Right hindlimb (tissue), 1 donor: Measurements from ENCODE around the gene MYL12A.
"Not testable (repeated sequence)": the region's sequence is repeated elsewhere in the genome, so short reads cannot be mapped to it uniquely, and the experiment has no call there.

ENCODE experiments used
- DNase-seq: peaks from one replicate; pipeline ENCODE4 v3.0.0-alpha.2; 2018

MYL12A gene

DNA sequence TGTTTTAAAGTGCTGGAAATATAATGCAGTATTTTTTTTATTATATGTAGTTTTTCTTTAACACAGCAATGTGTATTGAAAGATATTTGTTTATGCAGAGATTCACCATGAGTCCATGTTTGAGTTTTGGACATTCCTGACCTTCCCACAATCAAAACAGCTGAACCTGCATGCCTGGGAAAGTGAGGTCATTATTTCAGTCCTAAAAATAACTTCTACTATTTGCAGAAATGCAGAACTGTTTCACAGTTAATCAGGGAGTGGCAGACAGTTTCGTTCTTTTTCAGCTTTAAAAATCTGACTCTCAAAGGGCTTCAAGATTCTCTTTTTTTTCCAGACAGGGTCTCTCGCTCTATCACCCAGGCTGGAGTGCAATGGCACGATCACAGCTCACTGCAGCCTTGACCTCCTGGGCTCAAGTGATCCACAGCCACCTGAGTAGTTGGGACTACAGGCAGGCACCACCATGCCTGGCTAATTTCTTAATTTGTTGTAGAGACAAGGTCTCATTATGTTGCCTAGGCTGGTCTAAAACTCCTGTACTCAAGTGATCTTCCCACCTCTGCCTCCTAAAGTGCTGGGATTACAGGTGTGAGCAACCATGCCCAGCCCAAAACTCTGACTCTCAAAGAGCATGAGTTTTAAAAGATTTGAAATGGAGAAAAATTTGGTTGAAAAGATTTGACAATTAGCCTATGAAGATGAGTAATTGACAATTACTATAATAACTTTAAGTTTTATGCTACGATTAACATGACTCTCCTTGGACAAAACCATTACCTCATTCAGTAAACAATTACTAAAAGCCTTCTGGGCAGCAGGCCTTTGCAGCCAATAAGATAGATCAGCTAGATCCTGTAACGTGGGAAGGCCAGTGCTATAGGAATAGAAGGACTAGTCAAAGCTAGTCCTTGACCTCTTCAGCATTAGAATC, 9.4 kb downstream of the MYL12A start:
- no peak for DNase-seq

DNA sequence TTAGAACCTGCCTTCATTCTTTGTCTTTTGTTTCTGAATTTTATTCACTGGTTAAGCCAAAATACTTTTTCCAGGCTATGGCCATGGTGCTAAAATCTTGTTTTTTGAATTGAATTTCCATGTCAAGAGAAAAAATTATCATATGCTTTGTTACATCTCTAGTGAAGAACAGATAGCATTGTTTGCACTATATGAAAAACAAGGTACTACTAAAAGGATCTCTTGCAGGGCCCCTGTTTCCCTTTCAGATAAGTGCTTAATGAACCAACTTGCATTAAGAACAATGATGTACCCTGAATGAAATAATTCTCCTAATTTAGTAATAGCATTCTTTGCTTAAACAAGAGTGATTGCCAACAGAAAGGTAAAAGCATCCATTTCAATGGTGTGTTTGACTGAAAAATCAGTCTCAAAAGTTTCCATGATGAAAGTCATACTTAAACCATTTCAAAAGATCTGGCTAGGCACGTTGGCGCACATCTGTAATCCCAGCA, 10.1 kb downstream of the MYL12A start:
- no peak for DNase-seq

DNA sequence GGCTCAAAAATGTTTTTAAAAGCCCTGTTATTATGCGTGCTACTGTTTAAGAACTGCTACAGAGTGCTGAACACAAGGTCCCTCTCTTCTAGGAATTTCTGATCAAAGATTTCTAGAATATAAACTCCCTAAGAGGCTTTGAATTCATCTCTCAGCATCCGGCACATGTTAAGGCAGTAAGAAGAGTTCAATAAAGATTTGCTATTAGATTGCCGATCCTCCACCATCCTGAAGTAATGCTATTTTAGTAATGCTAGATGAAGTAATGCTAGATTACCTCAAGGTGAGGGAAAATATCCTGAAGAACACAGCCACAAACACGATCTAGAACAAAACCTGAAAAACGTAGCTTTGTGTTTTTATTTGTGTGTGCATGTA, 13.4 kb downstream of the MYL12A start:
- no peak for DNase-seq

DNA sequence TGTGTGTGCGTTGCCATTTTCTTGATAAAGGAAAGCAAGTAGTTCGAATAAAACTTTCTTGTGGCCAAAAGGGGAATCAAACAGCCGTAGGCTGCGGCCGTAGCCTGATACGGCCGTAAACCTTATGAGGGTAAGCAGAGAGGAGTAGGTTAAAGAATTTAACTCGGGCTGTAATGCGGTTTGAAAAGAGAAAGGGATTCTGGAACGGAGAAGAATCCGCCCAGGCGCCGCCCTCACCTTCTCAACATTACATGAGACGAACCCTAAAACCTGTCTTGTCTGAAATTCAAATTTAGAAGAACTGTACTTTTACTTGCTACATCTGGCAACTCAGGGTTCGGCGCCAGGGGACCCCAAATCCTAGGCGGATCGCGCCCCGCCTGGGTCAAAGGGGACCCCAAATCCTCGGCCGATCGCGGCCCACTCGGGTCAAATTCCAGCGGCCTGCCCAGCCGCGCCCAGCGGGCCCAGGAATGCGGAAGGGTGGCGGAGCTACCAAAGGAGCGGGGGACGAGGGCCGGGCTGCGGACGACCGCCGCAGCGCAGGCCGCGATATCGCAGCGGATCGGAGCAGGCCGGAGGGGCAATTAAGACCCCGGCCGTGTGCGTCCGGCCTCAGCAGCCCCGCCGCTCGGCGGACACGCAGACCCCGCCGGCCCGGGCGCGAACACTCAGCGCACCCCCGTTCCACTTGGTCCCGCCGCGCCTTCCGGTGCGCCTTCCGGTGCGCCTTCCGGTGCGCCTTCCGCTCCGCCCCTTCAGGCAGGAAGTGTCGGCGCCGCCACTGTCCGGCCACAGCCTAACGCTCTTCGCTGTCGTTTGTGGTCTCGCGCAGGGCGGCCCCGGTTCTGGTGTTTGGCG, 14.0 kb downstream of the MYL12A start, which contains the start of gene MYL12B:
MYL12B (plus strand) TSS at position 761 of the 861 bp plus-strand sequence. CDS start 10,766 bp downstream, outside the sequence.
- DNase-seq = peak; percentile 89

DNA sequence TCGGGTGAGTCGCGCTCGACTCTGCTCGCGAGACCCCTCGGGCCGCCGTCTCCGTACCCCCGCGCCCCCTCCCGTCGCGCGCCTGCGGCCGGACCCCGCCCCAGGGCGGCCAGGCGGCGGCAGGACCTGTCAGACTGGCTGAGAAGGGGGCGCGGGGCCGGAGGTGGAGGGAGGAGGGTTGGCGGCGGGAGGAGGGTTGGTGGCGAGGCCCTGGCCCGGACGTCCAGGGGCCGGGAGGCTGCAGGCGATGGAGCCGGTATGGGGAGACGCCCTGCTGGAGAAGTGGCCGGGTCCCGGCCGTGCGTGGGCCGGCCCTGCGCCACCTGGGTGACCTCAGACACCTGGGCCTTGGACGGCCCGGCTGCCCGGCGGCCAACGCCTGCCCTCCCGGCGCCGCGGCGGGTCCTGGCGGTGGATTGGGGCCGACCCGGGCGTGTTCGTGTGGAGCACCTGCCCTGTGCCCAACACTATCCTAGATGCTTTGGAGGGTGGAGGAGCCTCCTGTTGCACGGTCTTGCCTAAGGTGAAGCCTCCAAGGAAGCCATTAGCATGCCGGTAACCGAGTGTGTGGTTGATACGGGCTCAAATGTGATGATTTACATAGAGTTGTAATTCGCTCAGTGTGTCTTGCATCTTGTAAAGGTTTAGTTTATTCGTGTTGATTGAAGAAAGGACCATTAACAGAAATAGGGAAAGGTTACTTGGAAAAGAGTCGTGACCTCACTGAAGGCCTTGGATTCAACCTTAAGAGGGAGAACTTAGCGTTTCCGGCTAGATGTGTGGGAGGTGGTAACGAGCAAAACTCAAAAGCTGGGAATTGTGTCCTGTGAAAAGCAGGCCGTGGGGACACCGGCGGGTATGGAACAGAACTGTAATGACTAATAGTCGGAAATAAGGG, 14.9 kb downstream of the MYL12A start:
- peak; percentile 48 for DNase-seq

DNA sequence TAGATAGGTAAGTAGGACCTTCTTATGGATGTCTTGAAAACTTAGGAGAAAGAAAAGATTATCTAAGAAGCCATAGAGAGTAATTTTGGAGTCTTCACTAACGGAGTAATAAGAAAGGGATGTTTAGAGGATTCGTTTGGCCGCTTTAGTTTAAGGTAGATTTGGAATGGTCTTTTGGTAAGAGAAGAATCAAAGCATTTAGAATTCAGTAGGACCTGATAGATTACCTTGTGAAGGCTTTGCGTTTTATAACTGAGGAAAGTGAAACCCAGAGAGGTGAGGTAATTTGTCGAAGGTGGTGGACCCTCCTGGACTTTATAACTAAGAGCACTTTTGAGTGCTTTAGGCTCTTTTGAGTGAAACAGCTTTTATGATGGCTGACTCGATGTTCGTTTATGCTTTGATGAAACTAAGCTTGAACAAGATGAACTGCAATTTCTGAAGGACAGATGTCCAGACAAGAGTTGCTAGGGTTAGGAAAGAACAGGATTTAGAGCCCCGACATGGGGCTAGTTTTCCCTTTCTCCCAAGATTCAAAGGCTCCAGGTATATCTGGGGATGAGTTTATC, 15.6 kb downstream of the MYL12A start:
- DNase-seq = no peak

DNA sequence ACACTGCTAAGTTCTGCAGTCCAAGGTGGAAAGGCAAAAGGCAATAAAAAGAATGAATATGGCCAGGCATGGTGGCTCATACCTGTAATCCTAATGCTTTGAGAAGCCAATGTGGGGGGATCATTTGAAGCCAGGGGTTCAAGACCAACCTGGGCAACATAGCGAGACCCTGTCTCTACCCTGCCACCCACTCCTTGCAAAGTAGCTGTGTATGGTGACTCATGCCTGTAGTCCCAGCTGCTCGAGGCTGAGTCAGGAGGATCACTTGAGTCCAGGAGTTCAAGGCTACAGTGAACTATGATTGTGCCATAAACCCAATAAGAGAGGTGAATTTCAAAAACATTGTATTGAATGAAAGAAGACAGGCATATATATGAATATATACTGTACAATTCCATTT, 16.8 kb downstream of the MYL12A start:
- no peak for DNase-seq

DNA sequence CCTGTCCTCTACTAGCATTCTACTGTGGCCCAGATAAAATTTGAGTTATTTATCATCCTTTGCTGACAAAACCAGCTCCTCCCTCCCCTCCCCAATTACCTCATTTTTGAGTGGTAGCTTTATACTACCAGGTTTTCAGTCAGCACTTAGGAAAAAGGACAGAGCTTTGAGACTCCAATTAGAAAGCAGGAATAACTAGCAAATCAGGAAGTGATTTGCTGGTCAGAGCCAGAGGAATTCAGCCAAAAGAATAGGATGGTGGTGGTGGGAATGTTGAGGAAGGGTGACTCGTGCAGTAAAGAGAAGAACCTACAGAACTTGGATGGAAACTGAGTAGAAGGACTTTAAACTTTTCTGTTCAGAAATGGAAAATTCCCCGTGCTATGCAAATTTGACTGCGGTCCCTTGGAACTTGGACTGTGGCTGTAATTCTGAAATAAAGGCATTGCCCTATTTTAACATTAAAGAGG, 18.0 kb downstream of the MYL12A start:
- no peak for DNase-seq

DNA sequence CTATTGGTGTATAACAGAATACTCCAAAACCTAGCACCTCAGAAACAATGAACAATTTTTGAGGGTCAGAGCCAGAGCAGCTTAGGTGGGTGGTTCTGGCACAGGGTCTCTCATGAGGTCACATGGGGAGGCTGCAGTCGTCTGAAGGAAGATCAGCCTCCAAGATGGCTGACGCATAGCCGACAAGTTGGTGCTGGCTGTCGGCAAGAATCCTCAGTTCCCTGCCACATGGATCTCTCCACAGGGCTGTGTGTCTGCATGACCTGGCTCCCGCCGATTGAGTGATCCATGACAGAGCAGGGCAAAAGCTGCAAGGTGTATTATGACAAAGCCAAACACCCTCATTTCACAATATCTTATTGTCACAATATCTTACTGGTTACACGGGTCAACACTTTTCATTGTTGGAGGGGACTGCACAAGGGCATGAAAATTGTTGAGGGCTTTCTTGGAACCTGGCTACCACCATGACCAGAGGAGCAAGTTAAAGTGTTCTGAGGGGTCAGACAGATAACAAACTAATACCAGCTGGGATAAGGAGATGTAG, 18.5 kb downstream of the MYL12A start:
- DNase-seq = no peak

DNA sequence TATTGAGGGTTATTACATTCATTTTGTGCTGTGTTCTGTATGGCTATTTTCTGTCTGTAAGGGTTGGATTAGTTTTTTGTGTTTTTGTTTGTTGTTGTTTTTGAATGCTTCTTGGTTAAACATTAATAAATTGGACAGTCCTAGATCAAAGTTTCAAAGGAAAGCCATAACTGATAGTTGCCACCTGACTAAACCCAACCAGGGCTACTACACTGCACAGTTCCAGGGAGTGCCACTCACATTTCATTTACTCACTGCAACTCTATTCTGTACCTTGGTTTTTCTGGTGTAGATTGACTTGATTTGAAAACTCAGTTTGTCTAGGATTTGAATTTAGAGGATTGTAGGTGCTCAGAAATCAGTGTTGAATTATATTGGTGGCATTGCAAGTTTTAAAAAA, 20.7 kb downstream of the MYL12A start:
- DNase-seq = no peak

DNA sequence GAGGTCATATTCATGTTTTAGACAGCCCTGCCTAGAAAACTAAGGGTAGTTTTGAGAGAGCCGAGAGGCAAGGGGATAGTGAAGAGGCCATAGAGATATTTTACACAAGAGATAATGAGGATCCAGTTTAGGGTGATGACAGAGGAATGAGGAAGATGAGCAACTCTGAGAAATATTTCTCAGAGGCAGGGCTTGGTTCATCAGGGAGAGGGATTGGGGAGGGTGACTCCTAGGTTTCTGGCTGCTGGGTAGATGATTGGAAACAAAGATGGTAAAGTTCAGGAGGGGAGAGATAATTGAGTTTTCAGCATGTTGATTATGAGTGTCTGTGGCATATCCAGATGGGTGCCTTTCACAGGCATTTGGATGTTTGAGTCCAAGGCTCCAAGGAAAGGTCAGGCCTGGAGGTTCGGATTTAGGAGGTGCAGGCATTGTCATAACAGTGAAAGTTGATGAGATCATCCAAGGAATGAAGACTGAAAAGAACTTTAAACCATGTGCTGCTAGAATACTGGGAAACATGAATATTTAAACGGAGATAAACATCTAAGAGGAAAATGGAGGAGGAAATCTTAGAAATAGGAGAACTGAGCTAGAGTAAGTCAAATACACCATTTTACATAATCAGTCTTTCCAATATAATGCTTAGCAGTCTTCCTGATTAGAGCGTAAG, 21.8 kb downstream of the MYL12A start:
- DNase-seq = no peak

DNA sequence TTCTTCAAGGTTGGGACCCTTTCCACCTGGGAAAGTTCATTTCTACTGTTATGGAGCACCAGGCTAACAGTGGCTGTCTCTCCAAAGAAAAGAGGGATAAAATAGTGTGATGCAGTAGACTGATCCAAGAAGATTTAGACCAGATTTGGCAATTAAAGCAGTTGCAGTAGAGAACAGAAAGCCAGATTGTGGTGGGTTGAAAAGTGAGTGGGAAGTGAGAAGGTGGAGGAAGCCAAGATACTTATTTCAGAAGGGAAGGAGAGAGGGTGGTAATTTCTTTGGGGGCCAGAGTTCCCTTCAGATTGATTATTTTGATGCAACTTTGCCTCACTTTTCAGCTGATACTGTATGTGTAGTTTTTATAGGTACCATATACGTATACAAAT, 22.3 kb downstream of the MYL12A start:
- DNase-seq = no peak

DNA sequence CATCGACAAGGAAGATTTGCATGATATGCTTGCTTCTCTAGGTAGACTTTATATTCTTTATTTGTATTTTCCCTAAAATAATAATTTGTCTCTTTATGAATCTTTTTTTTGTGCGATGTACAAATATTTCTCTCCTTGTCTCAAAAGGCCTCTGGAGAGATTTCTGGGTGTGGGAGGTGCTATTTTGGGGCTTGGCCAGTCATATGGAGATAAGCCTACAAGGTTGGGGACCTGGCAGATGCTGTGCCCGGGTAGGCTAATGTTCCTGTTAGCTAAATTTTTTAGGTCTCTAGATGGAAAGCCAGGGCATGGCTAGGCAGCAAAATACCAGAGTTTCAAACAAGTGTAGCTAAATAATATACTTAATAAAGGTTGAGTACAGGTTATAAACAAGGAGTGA, 25.4 kb downstream of the MYL12A start:
- no peak for DNase-seq

DNA sequence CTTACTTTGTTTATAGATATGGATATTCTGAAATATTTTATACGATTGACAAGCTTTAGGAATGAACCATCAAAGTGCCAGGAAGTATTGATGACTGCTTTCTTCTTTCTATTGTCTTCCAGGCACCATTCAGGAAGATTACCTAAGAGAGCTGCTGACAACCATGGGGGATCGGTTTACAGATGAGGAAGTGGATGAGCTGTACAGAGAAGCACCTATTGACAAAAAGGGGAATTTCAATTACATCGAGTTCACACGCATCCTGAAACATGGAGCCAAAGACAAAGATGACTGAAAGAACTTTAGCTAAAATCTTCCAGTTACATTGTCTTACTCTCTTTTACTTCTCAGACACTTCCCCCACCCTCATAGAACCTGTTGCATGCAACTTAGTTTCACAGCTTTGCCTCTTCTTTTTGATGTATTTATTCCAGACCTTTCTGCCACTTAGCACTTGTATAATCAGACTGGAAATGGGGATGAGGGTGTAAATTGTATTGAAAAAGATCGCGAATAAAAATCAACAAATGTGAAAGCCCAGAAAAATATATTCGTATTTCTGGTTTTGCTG, 30.1 kb downstream of the MYL12A start:
- DNase-seq = not testable (repeated sequence)

DNA sequence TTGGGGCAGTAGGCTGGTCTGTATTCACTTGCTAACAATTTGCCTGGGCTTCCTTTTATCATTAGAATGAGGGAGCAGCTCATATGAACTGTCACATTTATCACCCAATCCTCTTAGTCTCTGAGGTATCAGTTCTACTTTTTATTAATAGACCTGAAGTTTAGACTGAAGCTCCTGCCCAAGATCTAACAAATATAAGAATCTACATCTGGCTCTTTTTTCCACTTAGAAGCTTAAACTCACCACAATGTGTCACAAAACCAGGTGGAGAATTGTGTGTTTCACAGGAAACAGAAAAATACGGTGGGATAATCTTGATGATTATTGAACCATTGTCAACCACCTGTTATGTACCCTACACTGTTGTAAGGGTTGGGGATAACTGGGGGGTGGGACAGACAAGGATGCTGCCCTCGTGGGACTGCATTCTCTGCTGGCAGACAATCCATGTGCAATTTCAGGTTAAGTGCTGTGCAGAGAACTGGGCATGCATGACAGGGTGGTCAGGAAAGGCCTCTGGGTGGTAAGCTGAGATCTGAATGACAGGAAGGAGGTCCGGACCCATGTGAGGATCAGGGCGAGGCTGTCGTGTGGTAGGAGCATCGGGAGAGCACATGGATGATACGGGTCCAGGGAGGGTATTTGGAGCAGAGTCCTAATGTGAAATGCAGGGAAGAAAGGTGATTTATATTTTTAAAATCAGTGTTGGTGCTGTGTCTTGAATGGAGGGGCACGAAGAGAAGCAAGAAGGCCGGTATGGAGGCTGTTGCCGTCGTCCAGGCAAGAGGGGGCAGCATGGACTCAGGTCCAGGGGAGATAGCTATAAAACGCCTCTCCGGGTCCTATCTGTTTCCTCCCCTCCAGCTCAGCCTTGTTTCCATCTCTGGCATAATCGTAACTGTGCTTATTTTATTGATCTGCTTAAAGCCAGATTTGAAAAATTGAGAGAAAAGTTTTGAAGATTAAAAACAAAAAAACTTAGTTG, 31.9 kb downstream of the MYL12A start:
- DNase-seq = no peak

DNA sequence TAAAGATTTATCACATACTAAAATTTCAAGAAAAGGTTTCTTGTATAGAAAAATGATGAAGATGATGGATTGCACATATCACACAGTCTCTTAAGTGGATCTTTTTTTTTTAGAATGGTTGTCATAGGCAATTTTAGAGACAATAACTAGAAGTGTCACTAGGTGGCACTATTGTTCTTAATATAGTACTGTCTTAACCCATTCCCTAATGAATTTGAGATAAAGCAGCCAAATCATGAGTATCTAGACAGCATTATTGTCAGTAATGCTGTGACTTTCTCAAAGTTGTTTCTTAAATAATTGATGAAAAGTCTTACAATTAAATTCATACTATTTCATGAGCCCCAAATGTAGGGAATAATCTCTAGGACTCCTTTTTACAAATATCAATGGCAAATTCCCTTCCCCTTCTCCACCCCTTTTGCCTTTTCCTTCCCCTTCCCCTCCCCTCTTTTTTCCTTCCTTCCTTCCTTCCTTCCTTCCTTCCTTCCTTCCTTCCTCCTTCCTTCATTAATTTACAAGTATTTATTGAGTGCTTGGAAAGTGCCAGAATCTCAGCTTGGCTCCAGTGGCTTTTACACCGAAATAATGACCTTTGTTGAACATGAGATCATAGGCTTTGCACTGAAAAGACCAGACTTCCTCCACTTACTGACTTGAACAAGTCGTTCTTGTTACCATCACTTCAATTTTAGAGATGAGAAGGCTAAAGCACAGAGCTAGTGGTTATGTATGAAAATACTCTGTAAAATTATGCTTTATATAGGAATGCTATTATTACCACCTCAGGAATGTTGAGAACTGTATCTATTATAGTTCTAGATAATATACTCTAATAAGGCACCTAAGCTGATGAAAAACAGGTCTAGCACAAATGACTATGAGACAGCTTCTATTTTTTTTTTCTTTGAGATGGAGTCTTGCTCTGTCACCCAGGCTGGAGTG, 34.1 kb downstream of the MYL12A start:
- no peak for DNase-seq

DNA sequence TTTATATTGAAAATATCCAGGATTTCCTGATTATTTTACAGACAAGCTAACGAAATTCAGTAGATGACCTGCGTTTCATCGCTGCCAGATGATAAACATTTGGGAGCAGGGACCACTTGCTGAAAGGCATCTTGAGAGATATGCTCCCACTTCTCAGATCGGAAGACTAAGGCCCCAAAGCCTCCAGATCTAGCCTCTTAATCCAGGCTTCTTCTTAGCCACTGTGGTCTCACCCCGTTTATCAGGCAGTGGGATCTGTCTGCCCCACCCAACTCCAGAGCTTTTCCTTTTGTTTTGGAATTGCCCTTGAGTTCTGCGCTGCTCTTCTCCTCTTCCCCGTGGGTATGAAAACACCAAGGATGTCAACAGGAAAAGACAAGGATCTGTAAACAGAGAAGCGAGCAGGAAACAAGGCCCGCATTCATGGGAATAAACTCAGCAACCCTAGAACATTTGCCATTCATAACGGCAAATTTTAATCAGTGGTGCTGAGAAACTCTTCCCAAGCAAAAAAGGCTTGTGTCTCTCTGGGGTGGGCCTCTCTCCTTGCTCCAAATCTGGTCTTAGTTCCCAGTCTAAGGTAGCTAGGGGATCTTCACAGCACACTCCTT, 35.8 kb downstream of the MYL12A start:
- DNase-seq = no peak

DNA sequence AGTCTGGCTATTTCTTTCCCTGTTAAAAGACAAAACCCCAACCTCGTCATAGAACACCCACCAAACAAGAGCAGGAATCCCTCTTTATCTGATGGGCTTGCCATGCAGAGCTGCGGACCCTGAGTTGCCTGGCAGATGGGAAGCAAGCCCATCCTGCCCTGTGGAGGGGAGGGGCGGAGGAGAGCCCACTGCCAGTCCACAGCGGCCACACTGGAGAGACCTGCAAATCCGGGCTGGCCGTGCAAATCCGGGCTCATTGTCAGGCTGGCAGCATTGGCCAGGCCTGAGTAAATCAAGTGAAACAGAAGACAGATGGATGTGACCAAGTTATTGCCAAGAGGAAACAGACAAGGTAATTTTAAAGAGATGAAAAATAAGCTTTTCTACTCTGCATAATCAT, 36.3 kb downstream of the MYL12A start:
- no peak for DNase-seq
